Hippocampal formation (tissue), 2 donors: ENCODE data around the gene IGDCC3.

ENCODE experiments used
- DNase-seq, 2 donors: peaks; one replicate each; lab custom pipeline; 2025; lab: John Stamatoyannopoulos, UW

Gene IGDCC3

DNA sequence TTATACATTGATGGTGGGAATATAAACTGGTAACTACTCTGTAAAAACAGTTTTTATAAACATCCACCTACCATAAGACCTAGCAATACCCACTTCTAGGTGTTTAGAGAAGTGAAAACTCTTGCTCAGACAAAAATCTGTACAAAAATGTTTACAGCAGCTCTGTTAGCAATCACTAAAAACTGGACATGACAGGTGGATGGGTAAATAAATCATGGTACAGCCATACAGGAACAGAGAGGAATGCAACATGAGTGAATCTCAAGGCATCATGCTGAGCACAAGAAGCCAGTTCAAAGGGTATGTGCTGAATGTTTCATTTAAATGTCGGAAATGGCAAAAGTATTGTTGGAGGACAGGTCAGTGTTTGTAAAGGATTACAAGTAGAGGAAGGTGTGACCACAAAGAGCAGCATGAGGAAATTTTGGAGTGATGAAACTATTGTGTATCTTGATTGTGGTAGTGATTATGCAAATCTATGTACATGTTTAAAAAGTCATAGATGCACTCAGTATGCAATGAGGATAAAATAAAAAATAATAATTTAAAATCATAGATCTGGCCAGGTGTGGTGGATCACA lies 84.8 kb downstream of the IGDCC3 start:
- no peak for DNase-seq

- no peak for DNase-seq
These were observed 87.6 kb downstream of the IGDCC3 start for GRCh38 chr15:65290228-65290627.

GRCh38 chr15:65289261-65289854 lies 88.4 kb downstream of the IGDCC3 start:
- DNase-seq, result no peak

DNA sequence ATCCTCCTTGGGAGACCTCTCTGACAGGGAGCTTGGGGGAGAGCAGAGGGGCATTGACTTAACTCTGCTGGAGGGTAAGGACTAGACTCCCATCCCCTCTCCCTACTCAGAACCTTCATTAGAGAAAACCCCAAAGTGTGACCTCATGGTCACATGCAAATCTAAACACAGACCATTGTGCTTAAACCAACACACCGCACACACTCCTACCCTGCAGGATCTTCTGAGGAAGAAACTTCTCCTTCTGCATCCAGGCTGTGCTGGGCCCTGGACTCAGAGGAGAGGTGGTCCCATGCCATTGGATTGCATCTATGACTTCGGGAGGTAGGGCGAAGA lies 90.3 kb downstream of the IGDCC3 start:
- no peak for DNase-seq

- peak; percentile 87 to 90 for DNase-seq
These were observed 90.9 kb downstream of the IGDCC3 start, which contains the start of gene PARP16 for GRCh38 chr15:65286704-65287519. PARP16 (minus strand) TSS chr15:65286883; CDS start chr15:65286426, 457 bp downstream.

GRCh38 chr15:65286069-65286703 lies 91.6 kb downstream of the IGDCC3 start:
- DNase-seq, result peak in 1 of 2 donors; percentile 56

DNA sequence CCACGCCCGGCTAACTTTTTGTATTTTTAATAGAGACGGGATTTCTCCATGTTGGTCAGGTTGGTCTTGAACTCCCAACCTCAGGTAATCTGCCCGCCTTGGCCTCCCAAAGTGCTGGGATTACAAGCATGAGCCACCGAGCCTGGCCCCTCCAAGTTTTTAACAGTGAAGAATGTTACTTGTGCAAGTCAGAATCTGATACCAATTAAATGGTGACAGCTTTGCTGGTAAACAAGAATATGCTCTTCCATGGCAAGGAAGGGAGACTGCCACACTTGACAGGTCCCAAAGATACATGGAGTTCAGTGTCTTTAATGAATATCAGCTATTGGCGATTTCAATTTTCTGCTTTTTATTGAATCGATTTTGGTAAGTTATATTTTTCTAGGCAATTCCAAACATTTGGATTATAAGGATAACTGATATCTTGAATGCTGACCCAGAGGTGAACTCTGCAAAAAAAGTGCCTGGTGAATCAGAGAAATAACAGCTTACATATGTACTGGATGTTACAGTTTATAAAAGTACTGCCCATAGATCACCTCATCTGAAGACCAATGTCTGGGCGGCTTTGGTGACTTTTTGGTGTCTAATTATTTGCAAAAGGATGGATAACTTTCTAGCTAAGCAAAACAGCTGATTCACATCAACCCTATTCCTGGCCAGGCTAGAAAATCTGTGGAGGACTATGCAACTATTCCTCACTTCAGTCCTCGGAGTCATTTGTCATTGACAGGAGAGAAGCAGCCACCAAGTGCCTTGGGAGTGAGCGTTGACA lies 92.3 kb downstream of the IGDCC3 start:
- DNase-seq, result no peak

DNA sequence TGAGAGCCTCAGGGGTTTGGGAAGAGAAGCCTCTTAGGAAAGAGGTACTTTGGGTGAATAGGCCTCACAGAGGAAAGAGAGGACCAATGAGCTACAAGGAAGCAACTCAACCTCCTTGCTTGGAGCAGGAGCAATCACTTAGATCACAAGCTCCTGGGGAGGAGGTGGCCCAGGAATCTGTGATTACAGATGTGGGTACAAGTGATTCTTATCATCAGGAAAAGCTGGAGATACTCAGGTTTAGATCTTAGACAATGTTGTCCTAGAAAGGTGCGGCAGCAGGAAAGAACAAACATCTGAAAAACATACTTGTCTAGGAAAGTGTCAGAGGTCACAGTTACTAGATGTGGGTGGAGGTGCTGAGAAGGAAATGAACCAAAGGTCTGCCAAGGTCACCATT lies 99.3 kb downstream of the IGDCC3 start:
- DNase-seq, result no peak
